HPDE6-E6E7 (cell line): ENCODE measurements around the gene MLC1.

Experiments
- DNase-seq: peaks from one replicate; pipeline ENCODE4 v3.0.0; 2011; ENCODE audit warnings: missing footprints; ENCODE audit errors: extremely low spot score

The MLC1 gene

GRCh38 chr22:50058061-50058905 lies 26.9 kb downstream of the MLC1 start, which contains the start of gene TTLL8:
TSS of gene TTLL8 (minus strand) at chr22:50058298.
- DNase-seq = no peak

- no peak for DNase-seq
These were observed 27.8 kb downstream of the MLC1 start for GRCh38 chr22:50057278-50058060.

GRCh38 chr22:50056214-50056972 lies 28.8 kb downstream of the MLC1 start:
- no peak for DNase-seq

GRCh38 chr22:50053861-50054260 lies 31.4 kb downstream of the MLC1 start:
- no peak for DNase-seq

GRCh38 chr22:50051930-50052329 lies 33.3 kb downstream of the MLC1 start:
- no peak for DNase-seq

- DNase-seq = no peak
These were observed 35.7 kb downstream of the MLC1 start for GRCh38 chr22:50049299-50050195.

- no peak for DNase-seq
These were observed 36.4 kb downstream of the MLC1 start for GRCh38 chr22:50048836-50049235.

GRCh38 chr22:50048061-50048765 lies 37.0 kb downstream of the MLC1 start:
- no peak for DNase-seq

GRCh38 chr22:50047346-50047745 lies 37.9 kb downstream of the MLC1 start:
- no peak for DNase-seq

- DNase-seq = no peak
These were observed 38.6 kb downstream of the MLC1 start for GRCh38 chr22:50046481-50047245.

GRCh38 chr22:50046019-50046415 lies 39.2 kb downstream of the MLC1 start:
- no peak for DNase-seq

- DNase-seq = no peak
These were observed 39.8 kb downstream of the MLC1 start for GRCh38 chr22:50045211-50046018.

- DNase-seq = no peak
These were observed 40.6 kb downstream of the MLC1 start for GRCh38 chr22:50044485-50045118.

- no peak for DNase-seq
These were observed 43.7 kb downstream of the MLC1 start for GRCh38 chr22:50041361-50042065.

GRCh38 chr22:50040717-50041116 lies 44.5 kb downstream of the MLC1 start:
- DNase-seq = no peak

GRCh38 chr22:50039669-50040443 lies 45.4 kb downstream of the MLC1 start:
- DNase-seq = no peak
